ENCODE measurements around the gene STK32A.

The STK32A gene

DNA sequence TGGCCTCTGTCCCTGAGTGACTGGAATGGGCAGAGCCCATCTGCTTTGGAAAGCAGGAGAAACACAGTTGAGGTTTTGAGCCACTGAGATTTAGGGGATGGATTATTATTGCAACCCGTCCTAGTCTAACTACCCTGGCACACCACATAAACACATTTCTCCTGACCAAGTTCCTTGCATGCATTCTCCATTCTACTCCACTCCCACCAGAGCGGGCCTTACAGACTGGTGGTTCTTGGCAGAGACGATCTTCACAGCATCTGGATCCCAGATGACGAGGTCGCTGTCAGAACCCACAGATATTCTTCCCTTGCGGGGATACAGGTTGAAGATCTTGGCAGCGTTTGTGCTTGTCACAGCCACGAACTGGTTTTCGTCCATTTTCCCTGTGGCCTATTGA, 164.0 kb downstream of the STK32A start:
- Histone ChIP-seq H3K9me3 (ENCODE audit: insufficient read depth, low read depth, low read length) (no peaks in the 10 kb centered on the region), H3K27me3 (ENCODE audit: insufficient read depth, low read length, poor library complexity, severe bottlenecking) (no peaks in the 10 kb centered on the region), H3K9me2 (replicated peaks; ENCODE audit: low read depth, low read length) (no peaks in the 10 kb centered on the region), H3F3A (ENCODE audit: low read depth) (no peaks in the 10 kb centered on the region), H3K4me2 (ENCODE audit: low read depth, low read length, poor library complexity, severe bottlenecking) (no peak overlapping the region), H3K79me2 (ENCODE audit: insufficient read depth, low read length) (no peaks in the 10 kb centered on the region), H3K4me3 (ENCODE audit: low read length, poor library complexity, severe bottlenecking) (no peak overlapping the region), H4K20me1 (ENCODE audit: insufficient read depth, low read length, poor library complexity, severe bottlenecking) (no peaks in the 10 kb centered on the region), H3K36me3 (ENCODE audit: insufficient read depth, low read length) (no peaks in the 10 kb centered on the region), H3K4me1 (ENCODE audit: insufficient read depth, low read length, poor library complexity, severe bottlenecking) (no peaks in the 10 kb centered on the region), H2AFZ (ENCODE audit: low read length) (no peak overlapping the region), H3K9ac (ENCODE audit: low read depth, low read length, poor library complexity, severe bottlenecking) (no peak overlapping the region)
- TF ChIP-seq, protein P1, sequence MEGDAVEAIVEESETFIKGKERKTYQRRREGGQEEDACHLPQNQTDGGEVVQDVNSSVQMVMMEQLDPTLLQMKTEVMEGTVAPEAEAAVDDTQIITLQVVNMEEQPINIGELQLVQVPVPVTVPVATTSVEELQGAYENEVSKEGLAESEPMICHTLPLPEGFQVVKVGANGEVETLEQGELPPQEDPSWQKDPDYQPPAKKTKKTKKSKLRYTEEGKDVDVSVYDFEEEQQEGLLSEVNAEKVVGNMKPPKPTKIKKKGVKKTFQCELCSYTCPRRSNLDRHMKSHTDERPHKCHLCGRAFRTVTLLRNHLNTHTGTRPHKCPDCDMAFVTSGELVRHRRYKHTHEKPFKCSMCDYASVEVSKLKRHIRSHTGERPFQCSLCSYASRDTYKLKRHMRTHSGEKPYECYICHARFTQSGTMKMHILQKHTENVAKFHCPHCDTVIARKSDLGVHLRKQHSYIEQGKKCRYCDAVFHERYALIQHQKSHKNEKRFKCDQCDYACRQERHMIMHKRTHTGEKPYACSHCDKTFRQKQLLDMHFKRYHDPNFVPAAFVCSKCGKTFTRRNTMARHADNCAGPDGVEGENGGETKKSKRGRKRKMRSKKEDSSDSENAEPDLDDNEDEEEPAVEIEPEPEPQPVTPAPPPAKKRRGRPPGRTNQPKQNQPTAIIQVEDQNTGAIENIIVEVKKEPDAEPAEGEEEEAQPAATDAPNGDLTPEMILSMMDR (conservative IDR thresholded peaks at IDR 0.05; ENCODE audit: low read length), result no peak

DNA sequence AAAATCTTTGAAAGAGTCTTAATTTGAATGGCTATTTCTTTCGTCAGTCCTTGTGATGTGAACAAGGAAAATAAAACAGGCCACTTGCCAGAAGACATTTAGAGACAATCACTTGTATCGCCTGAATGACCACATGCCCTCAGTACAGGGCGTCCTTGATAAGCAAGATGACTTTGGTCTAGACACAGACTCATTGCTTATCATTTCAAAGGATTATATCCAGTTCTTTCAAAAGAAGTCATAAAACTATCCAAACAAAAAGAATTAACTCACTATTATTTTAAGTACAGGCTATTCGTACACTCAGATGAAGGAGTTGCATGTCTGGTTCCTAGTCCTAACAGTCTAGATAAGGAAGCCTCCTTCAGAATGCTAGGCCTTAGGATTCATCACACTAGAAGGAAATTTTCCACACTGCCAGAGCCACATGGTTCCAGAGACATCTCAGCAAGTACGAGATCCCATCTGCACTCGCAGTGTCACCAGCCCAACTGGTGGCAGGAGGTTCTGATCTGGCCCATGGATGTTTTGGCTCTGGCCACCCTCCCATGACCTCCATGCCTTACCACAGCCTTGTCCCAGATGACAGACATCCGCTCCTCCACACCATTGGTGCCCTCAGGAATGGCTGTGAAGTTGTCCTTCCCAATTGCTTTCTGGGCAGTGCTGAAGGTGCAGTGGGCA, 165.4 kb downstream of the STK32A start:
- H3K4me1 ChIP-seq (ENCODE audit: insufficient read depth, low read length, poor library complexity, severe bottlenecking), result no peaks in the 10 kb centered on the region
- no peak overlapping the region for H3K4me3 ChIP-seq (ENCODE audit: low read length, poor library complexity, severe bottlenecking)
- no peaks in the 10 kb centered on the region for H3F3A ChIP-seq (ENCODE audit: low read depth)
- no peaks in the 10 kb centered on the region for H3K9me3 ChIP-seq (ENCODE audit: insufficient read depth, low read depth, low read length)
- H3K9me2 ChIP-seq (replicated peaks; ENCODE audit: low read depth, low read length), result no peaks in the 10 kb centered on the region
- no peak overlapping the region for H3K4me2 ChIP-seq (ENCODE audit: low read depth, low read length, poor library complexity, severe bottlenecking)
- H3K27me3 ChIP-seq (ENCODE audit: insufficient read depth, low read length, poor library complexity, severe bottlenecking), result no peaks in the 10 kb centered on the region
- H2AFZ ChIP-seq (ENCODE audit: low read length), result no peak overlapping the region
- H3K9ac ChIP-seq (ENCODE audit: low read depth, low read length, poor library complexity, severe bottlenecking), result no peak overlapping the region
- no peaks in the 10 kb centered on the region for H3K36me3 ChIP-seq (ENCODE audit: insufficient read depth, low read length)
- H3K79me2 ChIP-seq (ENCODE audit: insufficient read depth, low read length), result no peaks in the 10 kb centered on the region
- no peak for TF ChIP-seq EZH2phosphoT487 (IDR thresholded peaks at IDR 0.05; ENCODE audit: borderline replicate concordance)
- TF ChIP-seq, protein P1 (conservative IDR thresholded peaks at IDR 0.05; ENCODE audit: low read length), result no peak
- no peaks in the 10 kb centered on the region for H4K20me1 ChIP-seq (ENCODE audit: insufficient read depth, low read length, poor library complexity, severe bottlenecking)

GRCh38 chr5:147400881-147401280, 166.1 kb downstream of the STK32A start:
- Histone ChIP-seq H3K79me2 (ENCODE audit: insufficient read depth, low read length) (no peaks in the 10 kb centered on the region), H3K4me3 (ENCODE audit: low read length, poor library complexity, severe bottlenecking) (no peak overlapping the region), H2AFZ (ENCODE audit: low read length) (no peak overlapping the region), H3K9me3 (ENCODE audit: insufficient read depth, low read depth, low read length) (no peaks in the 10 kb centered on the region), H3K4me1 (ENCODE audit: insufficient read depth, low read length, poor library complexity, severe bottlenecking) (no peaks in the 10 kb centered on the region), H4K20me1 (ENCODE audit: insufficient read depth, low read length, poor library complexity, severe bottlenecking) (no peaks in the 10 kb centered on the region), H3F3A (ENCODE audit: low read depth) (no peaks in the 10 kb centered on the region), H3K9ac (ENCODE audit: low read depth, low read length, poor library complexity, severe bottlenecking) (no peak overlapping the region), H3K27me3 (ENCODE audit: insufficient read depth, low read length, poor library complexity, severe bottlenecking) (no peaks in the 10 kb centered on the region), H3K9me2 (replicated peaks; ENCODE audit: low read depth, low read length) (no peaks in the 10 kb centered on the region), H3K36me3 (ENCODE audit: insufficient read depth, low read length) (no peaks in the 10 kb centered on the region), H3K4me2 (ENCODE audit: low read depth, low read length, poor library complexity, severe bottlenecking) (no peak overlapping the region)
- TF ChIP-seq, protein P1 (conservative IDR thresholded peaks at IDR 0.05; ENCODE audit: low read length), result no peak
- TF ChIP-seq EZH2phosphoT487 (IDR thresholded peaks at IDR 0.05; ENCODE audit: borderline replicate concordance), result no peak

Data from Loucy (cell line).